ENCODE data around the gene SLC41A1.

The SLC41A1 gene

DNA sequence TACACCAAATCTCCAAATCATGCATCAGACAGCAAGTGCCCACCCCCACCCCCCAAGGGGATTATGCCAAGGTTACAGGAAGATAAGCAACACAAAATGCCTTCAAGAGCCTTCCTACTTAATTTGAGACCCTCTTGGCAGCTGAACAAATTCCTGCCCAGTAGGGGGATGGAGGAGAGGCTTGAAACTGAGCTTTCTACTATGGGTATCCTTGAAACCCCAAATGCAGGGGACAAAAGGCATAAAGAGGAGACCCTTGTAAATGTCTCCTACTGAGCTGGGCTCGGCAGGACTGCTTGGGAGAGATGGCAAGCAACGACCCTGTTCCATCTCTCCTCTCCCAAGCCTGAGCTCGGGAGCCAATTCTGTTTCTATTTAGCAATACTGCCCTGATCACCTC is 3.5 kb downstream of the SLC41A1 start:
- no peak for DNase-seq (ENCODE audit: low read depth)
- H3K4me3 ChIP-seq (ENCODE audit: low read length), result no peak overlapping the region
- TF ChIP-seq, protein P1, sequence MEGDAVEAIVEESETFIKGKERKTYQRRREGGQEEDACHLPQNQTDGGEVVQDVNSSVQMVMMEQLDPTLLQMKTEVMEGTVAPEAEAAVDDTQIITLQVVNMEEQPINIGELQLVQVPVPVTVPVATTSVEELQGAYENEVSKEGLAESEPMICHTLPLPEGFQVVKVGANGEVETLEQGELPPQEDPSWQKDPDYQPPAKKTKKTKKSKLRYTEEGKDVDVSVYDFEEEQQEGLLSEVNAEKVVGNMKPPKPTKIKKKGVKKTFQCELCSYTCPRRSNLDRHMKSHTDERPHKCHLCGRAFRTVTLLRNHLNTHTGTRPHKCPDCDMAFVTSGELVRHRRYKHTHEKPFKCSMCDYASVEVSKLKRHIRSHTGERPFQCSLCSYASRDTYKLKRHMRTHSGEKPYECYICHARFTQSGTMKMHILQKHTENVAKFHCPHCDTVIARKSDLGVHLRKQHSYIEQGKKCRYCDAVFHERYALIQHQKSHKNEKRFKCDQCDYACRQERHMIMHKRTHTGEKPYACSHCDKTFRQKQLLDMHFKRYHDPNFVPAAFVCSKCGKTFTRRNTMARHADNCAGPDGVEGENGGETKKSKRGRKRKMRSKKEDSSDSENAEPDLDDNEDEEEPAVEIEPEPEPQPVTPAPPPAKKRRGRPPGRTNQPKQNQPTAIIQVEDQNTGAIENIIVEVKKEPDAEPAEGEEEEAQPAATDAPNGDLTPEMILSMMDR (conservative IDR thresholded peaks at IDR 0.05; ENCODE audit: low read length), result no peak

DNA sequence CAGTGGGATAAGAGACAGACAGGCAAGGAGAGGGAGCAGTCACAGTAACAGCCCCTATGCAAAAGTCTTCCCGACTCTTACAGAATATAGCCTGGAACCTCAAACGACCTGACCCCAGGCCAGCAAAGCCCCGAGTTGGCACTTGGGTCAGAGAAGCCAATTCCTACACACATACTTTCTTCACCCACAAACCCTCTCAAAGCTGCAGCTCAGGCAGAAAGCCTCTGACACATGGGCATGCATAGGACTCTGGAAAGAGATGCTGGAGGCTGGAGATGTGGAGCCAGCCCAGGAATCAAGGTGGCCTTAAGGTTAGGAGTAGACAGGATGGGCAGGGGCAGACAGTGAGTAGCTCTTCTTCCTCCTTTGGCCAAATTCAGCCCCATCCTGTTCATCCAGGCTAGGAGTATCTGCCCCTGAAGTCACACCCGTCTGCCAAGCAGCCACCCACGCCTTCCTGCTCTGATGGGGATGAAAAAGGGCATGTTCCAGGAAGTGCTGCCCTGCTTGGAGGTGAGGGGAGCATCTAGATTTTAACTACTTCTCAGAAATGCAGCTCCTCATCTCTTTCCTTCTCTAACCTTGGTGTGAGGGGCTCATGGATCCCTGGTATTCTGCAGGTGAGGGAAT is 7.8 kb downstream of the SLC41A1 start:
- H3K4me3 ChIP-seq (ENCODE audit: low read length), result no peak overlapping the region
- TF ChIP-seq, protein P1 (conservative IDR thresholded peaks at IDR 0.05; ENCODE audit: low read length), result no peak
- no peak for DNase-seq (ENCODE audit: low read depth)

DNA sequence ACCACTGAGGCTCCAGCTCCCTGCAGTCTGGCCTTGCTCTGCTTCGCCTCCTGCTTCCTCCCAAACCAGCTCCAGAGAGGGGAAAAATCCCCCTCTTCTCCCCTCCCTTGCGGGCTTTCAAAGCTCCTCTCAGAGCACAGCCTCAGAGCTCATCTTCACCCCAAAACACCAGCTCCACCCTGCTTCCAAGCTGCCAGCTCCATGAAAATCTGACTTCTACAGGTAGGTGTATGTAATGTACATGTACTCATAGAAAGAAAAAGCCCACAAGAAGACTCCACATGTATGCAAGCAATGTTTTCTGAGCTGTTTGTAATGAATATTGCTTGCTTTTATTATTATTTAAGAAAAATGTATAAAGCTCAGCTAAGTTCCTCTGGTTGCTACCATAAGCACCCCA is 8.4 kb downstream of the SLC41A1 start:
- DNase-seq (ENCODE audit: low read depth), result no peak
- no peak overlapping the region for H3K4me3 ChIP-seq (ENCODE audit: low read length)
- TF ChIP-seq, protein P1 (conservative IDR thresholded peaks at IDR 0.05; ENCODE audit: low read length), result no peak

GRCh38 chr1:205803986-205804385 is 9.0 kb downstream of the SLC41A1 start:
- no peak overlapping the region for H3K4me3 ChIP-seq (ENCODE audit: low read length)
- no peak for DNase-seq (ENCODE audit: low read depth)
- TF ChIP-seq, protein P1 (conservative IDR thresholded peaks at IDR 0.05; ENCODE audit: low read length), result no peak

GRCh38 chr1:205802060-205802459 is 10.9 kb downstream of the SLC41A1 start:
- no peak overlapping the region for H3K4me3 ChIP-seq (ENCODE audit: low read length)
- TF ChIP-seq, protein P1 (conservative IDR thresholded peaks at IDR 0.05; ENCODE audit: low read length), result no peak
- DNase-seq (ENCODE audit: low read depth), result no peak

DNA sequence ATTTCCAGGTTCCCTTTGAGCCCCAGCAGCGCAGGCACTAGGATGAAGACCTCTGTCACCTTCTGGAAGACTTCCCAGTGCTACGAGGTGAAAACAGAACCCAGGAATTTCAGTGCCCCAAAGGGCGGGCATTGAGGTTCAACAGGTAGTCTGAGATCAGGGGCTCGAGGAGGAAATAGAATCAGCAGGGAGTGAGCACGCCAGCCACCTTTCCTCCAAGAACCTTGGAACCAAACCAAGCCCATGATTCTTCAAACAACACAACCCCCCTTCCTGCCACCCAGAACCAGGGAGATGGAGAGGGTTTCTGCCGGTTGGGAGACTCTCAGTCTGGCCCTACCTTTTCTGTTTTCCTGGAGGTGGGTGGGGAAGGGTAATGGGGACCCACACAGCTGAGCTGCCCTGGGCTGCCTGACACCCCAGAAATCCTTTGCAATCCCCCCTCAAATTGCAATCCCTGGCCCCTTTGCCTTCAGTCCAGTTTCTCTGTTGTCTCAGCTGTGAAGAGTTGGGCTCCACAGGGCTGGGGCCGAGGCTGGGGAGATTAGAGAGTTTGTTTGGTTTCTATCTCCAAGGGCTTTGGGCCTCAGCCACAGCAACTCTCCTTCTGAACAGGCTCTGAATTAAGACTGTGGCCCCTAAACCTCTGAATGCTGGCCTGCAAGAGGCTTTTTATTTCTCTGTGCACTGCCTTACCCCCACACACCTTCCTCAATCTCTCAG is 11.9 kb downstream of the SLC41A1 start:
- no peak for DNase-seq (ENCODE audit: low read depth)
- no peak overlapping the region for H3K4me3 ChIP-seq (ENCODE audit: low read length)
- TF ChIP-seq, protein P1 (conservative IDR thresholded peaks at IDR 0.05; ENCODE audit: low read length), result no peak

DNA sequence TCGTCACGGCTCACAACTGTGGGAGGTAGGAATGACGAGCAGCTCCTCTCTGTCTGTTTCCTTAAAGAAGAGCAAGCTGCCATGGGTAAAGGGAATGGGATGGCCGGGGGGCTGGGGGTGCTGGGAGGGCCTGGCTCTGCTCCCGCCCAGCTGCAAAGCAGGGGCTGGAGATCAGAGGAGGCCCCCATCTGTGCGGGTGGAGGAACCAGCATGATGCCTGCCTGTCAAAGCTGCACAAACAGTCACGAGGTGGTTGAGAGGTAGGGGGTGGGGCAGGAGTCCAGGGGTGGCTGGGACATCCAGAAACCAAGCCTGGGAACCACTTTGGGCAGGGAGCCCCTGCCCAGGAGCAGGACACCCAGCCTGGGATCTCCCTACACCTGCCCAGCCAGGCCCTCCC is 12.6 kb downstream of the SLC41A1 start:
- no peak overlapping the region for H3K4me3 ChIP-seq (ENCODE audit: low read length)
- TF ChIP-seq, protein P1 (conservative IDR thresholded peaks at IDR 0.05; ENCODE audit: low read length), result no peak
- DNase-seq (ENCODE audit: low read depth), result no peak
